ENCODE measurements around the gene XRCC4.

The XRCC4 gene

DNA sequence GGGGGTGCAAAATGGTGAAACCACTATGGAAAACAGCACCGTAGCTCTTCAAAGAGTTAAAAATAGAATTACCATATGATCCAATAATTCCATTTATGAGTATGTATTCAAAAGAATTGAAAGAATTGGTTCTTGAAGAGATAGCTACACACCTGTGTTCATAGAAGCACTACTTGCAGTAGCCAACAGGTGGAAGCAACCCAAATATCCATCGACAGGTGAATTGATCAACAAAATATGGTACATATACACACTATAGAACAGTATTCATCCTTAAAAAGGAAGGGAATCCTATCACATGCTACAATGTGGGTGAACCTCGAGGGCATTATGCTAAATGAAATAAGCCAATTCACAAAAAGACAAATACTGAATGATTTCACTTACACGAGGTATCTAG is 308.5 kb downstream of the XRCC4 start:
- DNase-seq (ENCODE audit: low read depth in 2 of 2): no peak

- no peak for DNase-seq (ENCODE audit: low read depth in 2 of 2)
These were observed 309.7 kb downstream of the XRCC4 start for GRCh38 chr5:83387041-83387440.

GRCh38 chr5:83388608-83389007 is 311.3 kb downstream of the XRCC4 start:
- DNase-seq (ENCODE audit: low read depth in 2 of 2): no peak

DNA sequence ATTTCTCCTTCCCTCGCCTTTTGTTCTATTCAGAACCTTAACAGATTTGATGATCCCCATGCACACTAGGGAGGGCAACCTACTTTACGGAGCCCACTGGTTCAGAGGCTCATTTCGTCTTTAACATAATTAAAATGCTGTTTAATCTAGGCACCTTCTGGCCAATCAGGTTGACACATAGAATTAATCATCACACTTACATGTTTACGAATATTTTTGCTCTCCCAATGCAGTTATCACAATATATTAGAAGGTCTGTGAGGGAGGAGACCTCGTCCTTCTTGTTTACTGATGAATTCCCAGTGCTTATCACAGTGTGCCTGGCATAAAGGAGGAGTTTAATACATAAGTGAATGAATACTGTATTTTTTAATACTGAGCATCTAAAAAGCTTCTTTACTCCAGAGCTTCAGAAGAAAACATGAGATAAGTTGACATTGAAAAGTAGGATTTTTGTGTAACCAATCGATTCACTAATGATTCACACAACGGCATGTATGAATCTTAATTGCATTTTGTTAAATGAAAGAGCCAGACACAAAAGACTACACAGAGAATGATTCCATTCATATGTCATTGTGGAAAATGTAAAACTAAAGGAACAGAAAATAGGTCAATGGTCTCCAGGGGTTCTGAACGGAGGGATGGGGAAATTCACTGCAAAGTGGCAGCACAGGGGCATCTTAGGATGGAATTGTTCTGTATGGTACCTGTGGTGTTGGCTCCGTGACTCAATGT is 315.6 kb downstream of the XRCC4 start:
- DNase-seq (ENCODE audit: low read depth in 2 of 2): no peak

GRCh38 chr5:83393504-83393866 is 316.1 kb downstream of the XRCC4 start:
- no peak for DNase-seq (ENCODE audit: low read depth in 2 of 2)

GRCh38 chr5:83394190-83394589 is 316.8 kb downstream of the XRCC4 start:
- no peak for DNase-seq (ENCODE audit: low read depth in 2 of 2)

DNA sequence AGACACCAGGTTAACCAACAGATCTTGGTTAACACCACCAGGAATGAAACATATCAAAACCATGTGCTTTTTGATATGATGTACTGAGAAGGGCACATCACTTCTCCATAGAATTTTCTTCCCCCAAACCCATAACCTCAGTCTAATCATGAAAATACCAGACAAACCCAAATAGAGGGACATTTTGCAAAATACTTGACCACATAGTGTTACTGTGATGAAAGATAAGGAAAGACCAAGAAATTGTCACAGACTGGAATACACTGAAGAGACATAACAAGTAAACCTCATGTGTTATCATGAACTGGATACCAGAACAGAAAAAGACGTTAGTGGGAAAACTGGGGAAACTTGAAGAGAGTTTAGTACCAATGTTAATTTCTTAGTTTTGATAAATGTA is 319.3 kb downstream of the XRCC4 start:
- DNase-seq (ENCODE audit: low read depth in 2 of 2): no peak

- DNase-seq (ENCODE audit: low read depth in 2 of 2): no peak
These were observed 320.3 kb downstream of the XRCC4 start for GRCh38 chr5:83397658-83398057.

GRCh38 chr5:83400241-83400640 is 322.9 kb downstream of the XRCC4 start:
- no peak for DNase-seq (ENCODE audit: low read depth in 2 of 2)

- DNase-seq (ENCODE audit: low read depth in 2 of 2): no peak
These were observed 323.4 kb downstream of the XRCC4 start for GRCh38 chr5:83400701-83401100.

DNA sequence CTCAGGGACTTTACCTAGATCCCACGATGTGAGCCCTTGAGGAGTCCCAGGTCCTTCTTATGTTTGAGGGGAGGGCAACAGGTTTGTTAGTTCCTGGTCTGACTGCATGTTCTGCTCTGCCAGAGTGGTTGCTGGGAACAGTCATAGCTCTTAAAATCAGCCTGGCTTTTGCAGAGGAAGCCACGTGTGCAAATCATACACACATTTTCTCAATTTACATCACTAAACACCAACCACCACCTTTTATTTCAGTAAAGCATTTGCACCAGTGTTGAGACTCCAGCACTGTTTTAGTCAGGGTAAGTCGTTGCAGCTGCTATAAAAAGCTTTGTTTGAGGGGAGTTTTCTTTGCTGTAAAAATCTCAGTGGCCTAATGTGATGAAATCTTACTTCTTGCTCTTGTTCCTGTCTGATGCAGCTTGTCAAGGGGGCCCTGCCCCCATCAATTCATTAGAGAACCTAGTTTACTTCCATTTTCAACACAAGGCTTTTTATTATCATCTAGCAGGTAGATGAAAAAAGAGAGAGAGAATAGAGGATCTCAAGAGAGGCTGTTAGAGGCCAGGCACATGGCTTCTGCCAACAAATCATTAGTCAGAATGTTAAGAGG is 323.9 kb downstream of the XRCC4 start:
- DNase-seq (ENCODE audit: low read depth in 2 of 2): no peak

- DNase-seq (ENCODE audit: low read depth in 2 of 2): no peak
These were observed 324.4 kb downstream of the XRCC4 start for GRCh38 chr5:83401775-83402174.
